Kidney (tissue), 14 donors: ENCODE data around the gene CNNM4. TPM values are rescaled to one million over a fixed set of nuclear protein-coding genes. Genes with fewer than 3 reads are reported as not detected.

ENCODE experiments used
- DNase-seq, 5 donors: peaks; one replicate each; pipeline ENCODE4 v3.0.0-alpha.2; 2013 to 2020
- FAIRE-seq: peaks from 2 replicates; lab custom pipeline; 2012; peaks lifted over from hg19 to GRCh38; lab: Jason Lieb, UNC
- H3K27ac ChIP-seq, 2 donors: one replicate each; pipeline ENCODE4 v1.7.0; 2013; ENCODE audit warnings: low read depth in 2 of 2, low read length in 2 of 2, inconsistent platforms in 1 of 2
- H3K27me3 ChIP-seq: one replicate; pipeline ENCODE4 v1.7.1; 2013; ENCODE audit warnings: low read length, inconsistent platforms; ENCODE audit not compliant: control insufficient read depth, insufficient read depth
- H3K36me3 ChIP-seq, 3 donors: one replicate each; pipeline versions ENCODE4 v1.7.0 to v1.7.1; 2013; ENCODE audit warnings: low read length in 3 of 3, control low read depth in 1 of 3, inconsistent platforms in 1 of 3; ENCODE audit not compliant: insufficient read depth in 3 of 3, control insufficient read depth in 2 of 3
- H3K4me1 ChIP-seq, 3 donors: one replicate each; pipeline versions ENCODE4 v1.7.0 to v1.7.1; 2013; ENCODE audit warnings: low read length in 3 of 3, inconsistent platforms in 1 of 3, low read depth in 1 of 3; ENCODE audit not compliant: control insufficient read depth in 2 of 3, insufficient read depth in 2 of 3
- H3K4me3 ChIP-seq, 3 donors: one replicate each; pipeline versions ENCODE4 v1.7.0 to v1.8.1; 2013; ENCODE audit warnings: low read length in 3 of 3, control low read depth in 1 of 3, inconsistent platforms in 1 of 3
- H3K9ac ChIP-seq, 3 donors: one replicate each; pipeline versions ENCODE4 v1.7.0 to v1.7.1; 2013; ENCODE audit warnings: low read length in 3 of 3, control low read depth in 1 of 3, inconsistent platforms in 1 of 3
- H3K9me3 ChIP-seq, 3 donors: one replicate each; pipeline versions ENCODE4 v1.7.0 to v1.7.1; 2013; ENCODE audit warnings: low read length in 3 of 3, control low read depth in 1 of 3, inconsistent platforms in 1 of 3; ENCODE audit not compliant: control insufficient read depth in 2 of 3, insufficient read depth in 1 of 3
- CTCF ChIP-seq: IDR thresholded peaks from 3 replicates; pipeline ENCODE4 v1.5.1; 2012; ENCODE audit warnings: mild to moderate bottlenecking, moderate library complexity, borderline replicate concordance; ENCODE audit not compliant: insufficient read depth; ENCODE audit errors: extremely low read depth
- intact Hi-C: fragments of 100-400 bp; cut with DNase I; formaldehyde crosslinking; loops from one replicate; pipeline ENCODE4 v1.11.1; 2022
- polyA plus RNA-seq: library from polyadenylated mRNA; stranded (reverse); fragments of 350-450 nt; fragmentation: Illumina TruSeq; extraction: RNeasy Lipid Tissue Mini Kit (QIAGEN cat#74804); gene quantifications from one replicate; pipeline ENCODE4 v1.2.3, GENCODE V29; 2014; ENCODE audit warnings: low read depth, low replicate concordance; ENCODE audit not compliant: insufficient read depth
- total RNA-seq: library from RNA; stranded (reverse); fragmentation: NEBNext Ultra II Directional; extraction: Animal tissue kit (Norgen Biotek cat#: 25700); gene quantifications from one replicate; pipeline ENCODE4 v1.2.1, GENCODE V29; 2021
- donor health status: control.
- donor health status: control.
- donor health status: control.
- donor health status: control.
- donor health status: control.
- donor health status: DM: yes; HTN: yes; CAD: no.
- donor health status: Normal renal cell carcinoma (clear cell type).

CNNM4 gene
- total and polyA plus RNA-seq, 2 donors from 2014 or later: 3.7 to 14.5 TPM

DNA sequence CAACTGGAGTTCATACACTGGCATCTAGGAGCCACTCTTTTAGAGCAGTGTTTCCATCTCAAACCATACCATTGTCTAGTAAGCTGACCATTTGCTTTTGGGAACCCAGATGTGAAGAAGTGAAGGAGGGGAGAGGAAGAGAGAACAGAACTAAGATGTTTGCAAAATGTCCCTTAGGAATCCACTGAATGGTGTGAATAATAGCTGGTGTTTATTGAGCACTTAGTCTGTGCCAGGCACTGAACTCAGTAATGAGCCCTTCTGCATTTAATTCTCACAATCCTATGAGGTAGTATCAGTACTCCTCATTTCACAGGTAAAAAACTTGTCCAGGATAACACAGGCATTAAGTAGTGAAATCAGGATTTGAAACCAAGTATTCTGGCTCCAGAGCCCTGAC, 44.3 kb upstream of the CNNM4 start:
- no peak for DNase-seq
- H3K27ac ChIP-seq: no peak overlapping the region
- no peaks in the 10 kb centered on the region for H3K27me3 ChIP-seq
- H3K4me3 ChIP-seq: no peak overlapping the region
- no peaks in the 10 kb centered on the region for H3K4me1 ChIP-seq
- intact Hi-C loops: no loop called here
- H3K9ac ChIP-seq: no peak overlapping the region
- H3K9me3 ChIP-seq: no peaks in the 10 kb centered on the region
- FAIRE-seq: no peak
- H3K36me3 ChIP-seq: peaks cover 2 to 15% (median 9%) of the 10 kb centered on the region in 3 donors
- no peak for TF ChIP-seq CTCF

- FAIRE-seq (no peak), DNase-seq (no peak)
- Histone ChIP-seq H3K4me1 (no peaks in the 10 kb centered on the region), H3K27ac (no peak overlapping the region), H3K4me3 (no peak overlapping the region), H3K9ac (no peak overlapping the region), H3K27me3 (no peaks in the 10 kb centered on the region), H3K9me3 (no peaks in the 10 kb centered on the region), H3K36me3 (peaks cover 5 to 23% (median 12%) of the 10 kb centered on the region in 3 donors)
- intact Hi-C loops: no loop called here
- no peak for TF ChIP-seq CTCF
Observed at GRCh38 chr2:96726131-96726530, 34.6 kb upstream of the CNNM4 start.

GRCh38 chr2:96727431-96727830, 33.3 kb upstream of the CNNM4 start:
- FAIRE-seq (no peak), DNase-seq (no peak)
- peaks cover 5 to 26% (median 16%) of the 10 kb centered on the region in 3 donors for H3K36me3 ChIP-seq
- intact Hi-C loops: no loop called here
- no peak overlapping the region for H3K9ac ChIP-seq
- H3K27ac ChIP-seq: no peak overlapping the region
- no peak overlapping the region for H3K4me3 ChIP-seq
- TF ChIP-seq CTCF: no peak
- no peaks in the 10 kb centered on the region for H3K4me1 ChIP-seq
- H3K27me3 ChIP-seq: no peaks in the 10 kb centered on the region
- no peaks in the 10 kb centered on the region for H3K9me3 ChIP-seq

DNA sequence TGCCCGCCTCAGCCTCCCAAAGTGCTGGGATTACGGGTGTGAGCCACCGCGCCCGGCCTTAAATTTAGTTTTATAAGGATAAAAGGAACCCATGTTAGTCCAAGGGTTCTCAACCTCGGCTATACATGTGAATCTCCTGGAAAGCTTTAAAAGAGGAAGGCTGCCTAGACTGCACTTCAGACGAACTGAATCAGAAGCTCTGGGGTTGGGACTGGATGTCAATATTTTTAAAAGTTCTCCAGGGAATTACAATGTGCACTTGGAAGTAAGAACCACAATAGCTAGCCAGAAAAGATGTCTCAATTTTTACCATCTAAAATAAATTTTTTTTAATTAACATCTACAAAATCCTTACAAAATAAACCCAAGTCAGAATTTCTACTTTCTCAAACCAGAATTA, 31.0 kb upstream of the CNNM4 start:
- TF ChIP-seq CTCF: no peak
- DNase-seq (no peak), FAIRE-seq (no peak)
- no peaks in the 10 kb centered on the region for H3K27me3 ChIP-seq
- no peaks in the 10 kb centered on the region for H3K9me3 ChIP-seq
- no peaks in the 10 kb centered on the region for H3K4me1 ChIP-seq
- peaks cover 6 to 40% (median 30%) of the 10 kb centered on the region in 3 donors for H3K36me3 ChIP-seq
- no peak overlapping the region for H3K9ac ChIP-seq
- H3K27ac ChIP-seq: no peak overlapping the region
- intact Hi-C loops: no loop called here
- no peak overlapping the region for H3K4me3 ChIP-seq
